T-cell (primary cell): ENCODE data around the gene UBE2G1. TPM values are rescaled to one million over a fixed set of nuclear protein-coding genes. Genes with fewer than 3 reads are reported as not detected.
"Not testable (repeated sequence)": the region's sequence is repeated elsewhere in the genome, so short reads cannot be mapped to it uniquely, and the experiment has no call there.

Experiments used
- ATAC-seq, 4 experiments: fragments of 200-7000 bp in 3 of 4; fragments of 150-1000 bp in 1 of 4; cut with Tn5 transposase; replicated peaks in 1 of 4; 1 replicate in 3 of 4; 2 replicates in 1 of 4; pipeline ENCODE4 v1.10.0; 2021; ENCODE audit warnings: moderate library complexity in 3 of 4, mild to moderate bottlenecking in 2 of 4, moderate number of reproducible peaks in 1 of 4
- CTCF ChIA-PET, 2 donors: fragments of 300-600 bp; sonication (Branson Sonifier 250); formaldehyde crosslinking; loops; one replicate each; lab custom pipeline; 2022; ENCODE audit warnings: antibody characterized with exemption in 2 of 2; lab: Charles Lee
- POLR2A ChIA-PET, 2 donors: fragments of 300-600 bp; sonication (Branson Sonifier 250); formaldehyde crosslinking; loops; one replicate each; lab custom pipeline; 2022; ENCODE audit warnings: antibody characterized with exemption in 2 of 2; lab: Charles Lee
- DNase-seq, 35 experiments: peaks; one replicate each; pipeline versions ENCODE4 v3.0.0 to v3.0.0-alpha.2; 2013 to 2023
- H3K27ac ChIP-seq: one replicate; pipeline ENCODE4 v1.5.1; 2013; ENCODE audit warnings: low read length
- H3K27me3 ChIP-seq, 2 experiments: replicated peaks in 1 of 2; 1 replicate in 1 of 2; 2 replicates in 1 of 2; pipeline versions ENCODE4 v1.6.1 to v1.7.0; 2013; ENCODE audit warnings: low read length in 1 of 2, mixed read lengths in 1 of 2; ENCODE audit not compliant: control insufficient read depth in 2 of 2, insufficient read depth in 2 of 2; ENCODE audit errors: extremely low read depth in 1 of 2
- H3K36me3 ChIP-seq, 2 donors: 1 replicate in 1 of 2; 2 replicates in 1 of 2; pipeline versions ENCODE4 v1.6.1 to v1.7.0; 2013; ENCODE audit warnings: low read length in 1 of 2; ENCODE audit not compliant: control insufficient read depth in 2 of 2, insufficient read depth in 1 of 2; ENCODE audit errors: extremely low read depth in 1 of 2
- H3K4me1 ChIP-seq, 2 experiments: 1 replicate in 1 of 2; 2 replicates in 1 of 2; pipeline versions ENCODE4 v1.6.1 to v1.7.0; 2013; ENCODE audit warnings: low read length in 2 of 2, mixed read lengths in 1 of 2; ENCODE audit not compliant: insufficient read depth in 2 of 2, control insufficient read depth in 1 of 2; ENCODE audit errors: extremely low read depth in 1 of 2
- H3K4me3 ChIP-seq, 2 donors: 1 replicate in 1 of 2; 2 replicates in 1 of 2; pipeline versions ENCODE4 v1.5.1 to v1.7.0; 2013; ENCODE audit warnings: mild to moderate bottlenecking in 2 of 2, low read length in 1 of 2, moderate library complexity in 1 of 2; ENCODE audit not compliant: control insufficient read depth in 1 of 2; ENCODE audit errors: extremely low read depth in 1 of 2
- H3K9me3 ChIP-seq: 2 replicates; pipeline ENCODE4 v1.7.0; 2013
- H3K27ac Mint-ChIP-seq, 2 donors: one replicate each; pipeline ENCODE4 v1.8.0; 2020 to 2021; ENCODE audit warnings: mild to moderate bottlenecking in 2 of 2, mixed read lengths in 2 of 2
- H3K27me3 Mint-ChIP-seq, 2 donors: one replicate each; pipeline ENCODE4 v1.8.0; 2021 to 2022; ENCODE audit warnings: mixed read lengths in 2 of 2
- H3K36me3 Mint-ChIP-seq: one replicate; pipeline ENCODE4 v1.8.0; 2021; ENCODE audit warnings: mixed read lengths
- H3K4me1 Mint-ChIP-seq, 3 donors: one replicate each; pipeline ENCODE4 v1.8.0; 2020 to 2022; ENCODE audit warnings: mixed read lengths in 3 of 3, mild to moderate bottlenecking in 1 of 3
- H3K4me3 Mint-ChIP-seq, 3 donors: one replicate each; pipeline ENCODE4 v1.8.0; 2020 to 2022; ENCODE audit warnings: mild to moderate bottlenecking in 3 of 3, mixed read lengths in 3 of 3, moderate library complexity in 3 of 3
- H3K9me3 Mint-ChIP-seq, 3 donors: one replicate each; pipeline ENCODE4 v1.8.0; 2020 to 2022; ENCODE audit warnings: mixed read lengths in 3 of 3
- WGBS: methylation state at CpG from one replicate; pipeline ENCODE4 v1.1.5; 2013; ENCODE audit warnings: missing lambda C conversion rate; ENCODE audit not compliant: insufficient coverage; 5-methylcytosine and 5-hydroxymethylcytosine counted together
- total RNA-seq, 35 experiments: library from RNA in 6 of 35; stranded (reverse) in 6 of 35; fragments of 120-200 nt in 1 of 35; gene quantifications; one replicate each; pipeline versions ENCODE4 v1.2.1 to v1.2.4 and lab custom pipeline; 2013 to 2026

Gene UBE2G1
- total RNA-seq, 5 donors from 2014 or later (not counting 1 experiment from before 2014, with no cell fraction given): 49.6 to 62.5 (median 56.4) TPM

GRCh38 chr17:4378626-4379025, 12.2 kb upstream of the UBE2G1 start:
- H3K4me3 ChIP-seq: no peak overlapping the region
- Mint-ChIP-seq H3K9me3 (no peaks in the 10 kb centered on the region), H3K27ac (no peak overlapping the region), H3K4me3 (no peak overlapping the region), H3K36me3 (no peaks in the 10 kb centered on the region), H3K4me1 (peaks cover 15 to 28% (median 18%) of the 10 kb centered on the region in 3 donors), H3K27me3 (no peaks in the 10 kb centered on the region)
- CTCF ChIA-PET: no interaction called here
- no peaks in the 10 kb centered on the region for H3K9me3 ChIP-seq
- POLR2A ChIA-PET: no interaction called here
- WGBS: no CpG with 5 or more reads among the region's 1 CpG
- H3K27me3 ChIP-seq: no peaks in the 10 kb centered on the region
- DNase-seq: no peak
- no peak for ATAC-seq
- H3K36me3 ChIP-seq: no peaks in the 10 kb centered on the region
- no peak overlapping the region for H3K27ac ChIP-seq
- peaks cover 8 to 21% of the 10 kb centered on the region in 2 experiments for H3K4me1 ChIP-seq

GRCh38 chr17:4377247-4377646, 10.8 kb upstream of the UBE2G1 start:
- H3K36me3 ChIP-seq, H3K27me3 ChIP-seq, H3K27me3 Mint-ChIP-seq, H3K4me3 Mint-ChIP-seq, H3K27ac Mint-ChIP-seq, ATAC-seq, DNase-seq, H3K36me3 Mint-ChIP-seq, H3K27ac ChIP-seq, H3K9me3 ChIP-seq, H3K9me3 Mint-ChIP-seq, H3K4me3 ChIP-seq, POLR2A ChIA-PET: not testable (repeated sequence)
- H3K4me1 ChIP-seq: peaks cover 8 to 21% of the 10 kb centered on the region in 2 experiments
- H3K4me1 Mint-ChIP-seq: peaks cover 15 to 28% (median 18%) of the 10 kb centered on the region in 3 donors
- WGBS: 88% methylated on average over 5 of the region's 7 CpGs
- CTCF ChIA-PET: interaction anchor here in 1 of 2 donors (0.7 kb wide), 1 partner anchor 39 kb away, joined by 3 read pairs; no protein-coding TSS in a partner anchor

GRCh38 chr17:4375796-4376440, 9.4 kb upstream of the UBE2G1 start:
- peaks cover 4 to 18% of the 10 kb centered on the region in 2 experiments for H3K4me1 ChIP-seq
- DNase-seq, ATAC-seq, H3K27me3 ChIP-seq, POLR2A ChIA-PET, H3K9me3 Mint-ChIP-seq, H3K36me3 Mint-ChIP-seq, H3K4me3 ChIP-seq, H3K27me3 Mint-ChIP-seq, H3K9me3 ChIP-seq, H3K36me3 ChIP-seq: not testable (repeated sequence)
- peak overlapping the region; percentile 61 for H3K27ac ChIP-seq
- CTCF ChIA-PET: interaction anchor here (0.6 to 1.2 kb wide), 2 partner anchors 71 to 176 kb away, joined by 4 to 10 read pairs; no protein-coding TSS in a partner anchor
- Mint-ChIP-seq H3K4me3 (peak overlapping the region in 1 of 3 donors; percentile 44), H3K27ac (peak overlapping the region in 1 of 2 donors; percentile 87), H3K4me1 (peaks cover 12 to 23% (median 13%) of the 10 kb centered on the region in 3 donors)
- WGBS: 69% methylated on average over 6 of the region's 14 CpGs

- Histone ChIP-seq H3K27me3 (no peaks in the 10 kb centered on the region), H3K27ac (peak overlapping the region; percentile 61), H3K9me3 (no peaks in the 10 kb centered on the region), H3K4me3 (no peak overlapping the region), H3K36me3 (no peaks in the 10 kb centered on the region), H3K4me1 (peaks cover 4 to 18% of the 10 kb centered on the region in 2 experiments)
- ChIA-PET CTCF (interaction anchor here (0.6 to 1.2 kb wide), 3 partner anchors 70 to 175 kb away, joined by 4 to 10 read pairs (median 4); no protein-coding TSS in a partner anchor), POLR2A (no interaction called here)
- DNase-seq (peak in 7 of 35 experiments; percentile 4 to 54 (median 12)), ATAC-seq (peak; percentile 68 to 79 (median 76))
- Mint-ChIP-seq H3K27ac (peak overlapping the region; percentile 87 to 88), H3K9me3 (no peaks in the 10 kb centered on the region), H3K36me3 (no peaks in the 10 kb centered on the region), H3K27me3 (no peaks in the 10 kb centered on the region), H3K4me3 (peak overlapping the region; percentile 19 to 44 (median 25)), H3K4me1 (peaks cover 12 to 26% (median 13%) of the 10 kb centered on the region in 3 donors)
- WGBS: 4% methylated on average over 6 of the region's 7 CpGs
Observed at GRCh38 chr17:4375039-4375748, 8.7 kb upstream of the UBE2G1 start.

- no peaks in the 10 kb centered on the region for H3K36me3 ChIP-seq
- ChIA-PET POLR2A (no interaction called here), CTCF (no interaction called here)
- no peak overlapping the region for H3K27ac Mint-ChIP-seq
- no peak for ATAC-seq
- H3K4me3 ChIP-seq: no peak overlapping the region
- H3K4me1 Mint-ChIP-seq: peaks cover 10 to 21% (median 15%) of the 10 kb centered on the region in 3 donors
- no peaks in the 10 kb centered on the region for H3K9me3 Mint-ChIP-seq
- H3K4me1 ChIP-seq: peaks cover 4 to 14% of the 10 kb centered on the region in 2 experiments
- no peak overlapping the region for H3K4me3 Mint-ChIP-seq
- no peak overlapping the region for H3K27ac ChIP-seq
- no peaks in the 10 kb centered on the region for H3K27me3 ChIP-seq
- WGBS: 95% methylated on average over 16 of the region's 16 CpGs
- H3K9me3 ChIP-seq: no peaks in the 10 kb centered on the region
- H3K36me3 Mint-ChIP-seq: no peaks in the 10 kb centered on the region
- no peak for DNase-seq
- H3K27me3 Mint-ChIP-seq: no peaks in the 10 kb centered on the region
Observed at GRCh38 chr17:4369557-4370230, 3.2 kb upstream of the UBE2G1 start.

GRCh38 chr17:4368341-4368740, 1.9 kb upstream of the UBE2G1 start:
- ChIA-PET CTCF (no interaction called here), POLR2A (no interaction called here)
- Histone ChIP-seq H3K4me3 (no peak overlapping the region), H3K36me3 (no peaks in the 10 kb centered on the region), H3K9me3 (no peaks in the 10 kb centered on the region), H3K27me3 (no peaks in the 10 kb centered on the region), H3K27ac (no peak overlapping the region), H3K4me1 (peaks cover 7 to 24% of the 10 kb centered on the region in 2 experiments)
- H3K4me3 Mint-ChIP-seq: no peak overlapping the region
- DNase-seq (no peak), ATAC-seq (no peak)
- 100% methylated on average over 4 of the region's 5 CpGs for WGBS
- H3K36me3 Mint-ChIP-seq: no peaks in the 10 kb centered on the region
- H3K9me3 Mint-ChIP-seq: no peaks in the 10 kb centered on the region
- H3K4me1 Mint-ChIP-seq: peaks cover 16 to 20% (median 20%) of the 10 kb centered on the region in 3 donors
- no peaks in the 10 kb centered on the region for H3K27me3 Mint-ChIP-seq
- H3K27ac Mint-ChIP-seq: no peak overlapping the region
